PC-9 (cell line): ENCODE data around the gene PDE7B.

Experiments
- EZH2 ChIP-seq: fragments of 200-600 bp; sonication (generic); IDR thresholded peaks from 2 replicates; pipeline ENCODE4 v1.8.0; 2017; ENCODE audit warnings: antibody characterized with exemption, low read depth
- TF ChIP-seq, protein P1 (sequence below): fragments of 200-600 bp; sonication (generic); conservative IDR thresholded peaks from 2 replicates; pipeline ENCODE4 v1.6.1; 2017; ENCODE audit warnings: mixed run types, antibody characterized with exemption, mild to moderate bottlenecking, moderate library complexity

DNA sequence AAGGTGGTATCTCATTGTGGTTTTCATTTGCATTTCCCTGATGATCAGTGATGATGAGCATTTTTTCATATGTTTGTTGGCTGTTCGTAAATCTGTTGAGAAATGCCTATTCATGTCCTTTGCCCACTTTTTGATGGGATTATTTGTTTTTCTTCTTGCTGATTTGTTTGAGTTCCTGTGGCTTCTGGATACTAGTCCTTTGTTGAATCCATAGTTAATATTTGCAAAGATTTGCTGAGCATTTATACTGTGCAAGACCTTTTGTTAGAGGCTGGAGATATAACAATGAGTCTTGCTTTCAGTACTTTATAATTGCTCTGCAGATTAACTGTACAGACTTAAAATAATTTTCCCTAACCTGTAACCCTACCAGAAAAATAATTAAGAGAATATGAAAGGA is 35.6 kb downstream of the PDE7B start:
- TF ChIP-seq, protein P1, sequence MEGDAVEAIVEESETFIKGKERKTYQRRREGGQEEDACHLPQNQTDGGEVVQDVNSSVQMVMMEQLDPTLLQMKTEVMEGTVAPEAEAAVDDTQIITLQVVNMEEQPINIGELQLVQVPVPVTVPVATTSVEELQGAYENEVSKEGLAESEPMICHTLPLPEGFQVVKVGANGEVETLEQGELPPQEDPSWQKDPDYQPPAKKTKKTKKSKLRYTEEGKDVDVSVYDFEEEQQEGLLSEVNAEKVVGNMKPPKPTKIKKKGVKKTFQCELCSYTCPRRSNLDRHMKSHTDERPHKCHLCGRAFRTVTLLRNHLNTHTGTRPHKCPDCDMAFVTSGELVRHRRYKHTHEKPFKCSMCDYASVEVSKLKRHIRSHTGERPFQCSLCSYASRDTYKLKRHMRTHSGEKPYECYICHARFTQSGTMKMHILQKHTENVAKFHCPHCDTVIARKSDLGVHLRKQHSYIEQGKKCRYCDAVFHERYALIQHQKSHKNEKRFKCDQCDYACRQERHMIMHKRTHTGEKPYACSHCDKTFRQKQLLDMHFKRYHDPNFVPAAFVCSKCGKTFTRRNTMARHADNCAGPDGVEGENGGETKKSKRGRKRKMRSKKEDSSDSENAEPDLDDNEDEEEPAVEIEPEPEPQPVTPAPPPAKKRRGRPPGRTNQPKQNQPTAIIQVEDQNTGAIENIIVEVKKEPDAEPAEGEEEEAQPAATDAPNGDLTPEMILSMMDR = no peak
- TF ChIP-seq EZH2 = no peak
